ENCODE data around the gene UNC5B.

UNC5B gene

GRCh38 chr10:71319042-71319799 is 106.9 kb downstream of the UNC5B start, which contains the start of gene SLC29A3:
SLC29A3 (plus strand) TSS chr10:71319259; CDS start chr10:71319310, 51 bp downstream.
- Histone ChIP-seq H3K4me3 (replicated peaks; ENCODE audit: low read depth, low read length) (peak within 1 kb of the TSS; percentile 77), H3K27me3 (replicated peaks; ENCODE audit: control insufficient read depth, insufficient read depth, low read length) (no peaks in the 10 kb centered on the region), H3K36me3 (ENCODE audit: control insufficient read depth, insufficient read depth, low read length) (no peaks in the 10 kb centered on the region; the same call in none of the 2 replicates)
- peak; percentile 90 for TF ChIP-seq CTCF (IDR thresholded peaks at IDR 0.05; ENCODE audit: insufficient read depth, low read length, poor library complexity, severe bottlenecking)
- DNase-seq (ENCODE audit: extremely low read depth, insufficient read length): peak; percentile 92

DNA sequence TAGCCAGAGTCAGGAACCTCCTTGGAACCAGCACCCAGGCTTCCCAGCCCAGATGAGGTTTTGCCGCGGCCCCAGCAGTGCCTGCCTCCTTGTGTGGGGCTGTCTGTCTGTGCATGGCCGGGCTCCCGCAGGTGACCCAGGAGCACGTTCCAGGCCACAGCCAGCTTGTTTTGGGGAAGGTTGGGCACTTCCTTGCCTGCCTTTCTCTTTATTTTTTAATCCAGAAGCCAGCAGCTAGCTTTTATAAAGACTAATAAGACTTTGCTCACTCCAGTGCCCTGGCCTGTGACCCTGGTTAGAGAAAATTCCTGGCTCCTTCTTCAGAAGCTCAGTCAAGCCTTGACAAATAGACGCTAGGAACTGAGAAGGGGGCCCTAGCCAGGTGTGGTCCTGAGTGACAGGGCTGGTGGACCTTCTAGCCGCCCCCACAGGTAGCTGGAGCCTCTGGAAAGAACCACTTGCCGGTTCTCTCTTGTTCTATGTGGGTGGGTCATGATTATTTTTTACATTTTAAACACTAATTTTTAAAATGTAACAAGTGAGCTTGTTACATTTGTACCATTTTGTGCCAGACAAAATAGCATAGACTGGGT is 107.5 kb downstream of the UNC5B start:
- no peak for TF ChIP-seq CTCF (IDR thresholded peaks at IDR 0.05; ENCODE audit: insufficient read depth, low read length, poor library complexity, severe bottlenecking)
- peaks cover 3% of the 10 kb centered on the region for H3K36me3 ChIP-seq (ENCODE audit: control insufficient read depth, insufficient read depth, low read length)
- DNase-seq (ENCODE audit: extremely low read depth, insufficient read length): no peak
- H3K4me3 ChIP-seq (replicated peaks; ENCODE audit: low read depth, low read length): peak overlapping the region; percentile 77
- no peaks in the 10 kb centered on the region for H3K27me3 ChIP-seq (replicated peaks; ENCODE audit: control insufficient read depth, insufficient read depth, low read length)

DNA sequence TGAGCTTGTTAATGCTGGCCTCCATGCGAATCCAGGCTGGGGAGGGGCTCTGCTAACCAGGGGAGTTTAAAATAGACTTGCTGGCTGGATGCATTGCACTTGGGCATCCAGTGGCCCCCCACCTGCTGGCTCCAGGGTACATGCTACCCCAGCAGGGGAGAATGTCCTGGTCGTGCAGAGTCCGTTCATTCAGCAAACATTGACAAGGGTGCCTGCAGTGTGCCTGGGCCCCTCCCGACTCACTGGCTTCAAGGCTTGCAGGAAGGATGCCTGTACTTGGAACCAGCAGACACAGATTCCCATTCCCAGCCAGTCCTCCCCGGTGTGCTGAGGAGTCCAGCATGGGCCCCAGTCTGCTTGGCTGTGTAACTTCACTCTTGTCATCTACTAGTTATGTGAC is 108.2 kb downstream of the UNC5B start:
- no peaks in the 10 kb centered on the region for H3K27me3 ChIP-seq (replicated peaks; ENCODE audit: control insufficient read depth, insufficient read depth, low read length)
- DNase-seq (ENCODE audit: extremely low read depth, insufficient read length): no peak
- TF ChIP-seq CTCF (IDR thresholded peaks at IDR 0.05; ENCODE audit: insufficient read depth, low read length, poor library complexity, severe bottlenecking): no peak
- peaks cover 6% of the 10 kb centered on the region for H3K36me3 ChIP-seq (ENCODE audit: control insufficient read depth, insufficient read depth, low read length)
- H3K4me3 ChIP-seq (replicated peaks; ENCODE audit: low read depth, low read length): no peak overlapping the region

DNA sequence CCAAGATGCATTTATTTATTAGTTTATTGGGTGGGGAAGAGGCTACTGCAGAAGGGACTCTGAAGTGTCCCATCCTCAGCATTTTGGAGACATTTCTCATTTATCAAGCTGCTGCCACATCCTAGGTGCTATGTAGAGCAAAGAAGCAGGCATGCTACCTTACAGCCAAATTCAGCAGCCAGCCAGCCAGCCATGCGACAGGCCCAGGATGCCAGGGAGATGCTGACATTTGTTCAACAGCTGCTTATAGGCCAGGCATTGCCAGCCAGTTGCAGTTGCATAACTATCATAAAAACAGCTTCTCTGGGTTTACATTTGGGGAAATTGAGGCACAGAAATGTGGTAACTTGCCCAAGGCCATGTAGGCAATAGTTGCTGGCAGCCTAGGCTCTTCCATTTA is 109.0 kb downstream of the UNC5B start:
- TF ChIP-seq CTCF (IDR thresholded peaks at IDR 0.05; ENCODE audit: insufficient read depth, low read length, poor library complexity, severe bottlenecking): no peak
- H3K27me3 ChIP-seq (replicated peaks; ENCODE audit: control insufficient read depth, insufficient read depth, low read length): no peaks in the 10 kb centered on the region
- no peak for DNase-seq (ENCODE audit: extremely low read depth, insufficient read length)
- H3K36me3 ChIP-seq (ENCODE audit: control insufficient read depth, insufficient read depth, low read length): peaks cover 6% of the 10 kb centered on the region
- H3K4me3 ChIP-seq (replicated peaks; ENCODE audit: low read depth, low read length): no peak overlapping the region

- no peaks in the 10 kb centered on the region for H3K27me3 ChIP-seq (replicated peaks; ENCODE audit: control insufficient read depth, insufficient read depth, low read length)
- no peak for DNase-seq (ENCODE audit: extremely low read depth, insufficient read length)
- peaks cover 6% of the 10 kb centered on the region for H3K36me3 ChIP-seq (ENCODE audit: control insufficient read depth, insufficient read depth, low read length)
- TF ChIP-seq CTCF (IDR thresholded peaks at IDR 0.05; ENCODE audit: insufficient read depth, low read length, poor library complexity, severe bottlenecking): no peak
- H3K4me3 ChIP-seq (replicated peaks; ENCODE audit: low read depth, low read length): no peak overlapping the region
Observed at GRCh38 chr10:71323407-71323806, 111.0 kb downstream of the UNC5B start.

Measured in GM06990 (cell line).